A549 (cell line): Measurements from ENCODE around the gene MAT2A. TPM values are rescaled to one million over a fixed set of nuclear protein-coding genes. Genes with fewer than 3 reads are reported as not detected.

Experiments used
- ATAC-seq, 2 experiments: fragments of 200-7000 bp in 1 of 2; fragments of >200 bp in 1 of 2; cut with Nextera tagmentation in 1 of 2; cut with Tn5 transposase in 1 of 2; 3 replicates each; pipeline versions ENCODE4 v1.8.0 to v1.9.1; 2018 to 2020; ENCODE audit warnings: mild to moderate bottlenecking in 1 of 2, moderate library complexity in 1 of 2
- CTCF ChIA-PET: fragments of 300-600 bp; sonication (Branson Sonifier 250); formaldehyde crosslinking; extraction: SDS; loops from one replicate; lab custom pipeline; 2021; ENCODE audit warnings: antibody characterized with exemption, inconsistent platforms; lab: Yijun Ruan, JAX
- POLR2A ChIA-PET: fragments of 350-600 bp; formaldehyde crosslinking; extraction: SDS; loops from one replicate; lab custom pipeline; 2021; ENCODE audit warnings: antibody characterized with exemption, inconsistent platforms; lab: Yijun Ruan, JAX
- DNase-seq, 2 experiments: peaks; one replicate each; pipeline versions ENCODE4 v3.0.0 to v3.0.0-alpha.2; 2011 to 2016; ENCODE audit warnings: low read depth in 1 of 2, low spot score in 1 of 2
- FAIRE-seq: peaks from 2 replicates; lab custom pipeline; 2011; peaks lifted over from hg19 to GRCh38; lab: Jason Lieb, UNC
- H3K27ac ChIP-seq, 2 experiments: fragments of >200 bp; sonication (Bioruptor Twin); formaldehyde crosslinking; 3 replicates each; pipeline ENCODE4 v1.5.1; 2016 to 2017
- H3K4me1 ChIP-seq: fragments of >200 bp; sonication (Bioruptor Twin); formaldehyde crosslinking; 3 replicates; pipeline ENCODE4 v1.6.1; 2016
- H3K4me2 ChIP-seq: fragments of >200 bp; sonication (Bioruptor Twin); formaldehyde crosslinking; 3 replicates; pipeline ENCODE4 v1.6.1; 2016
- H3K4me3 ChIP-seq: fragments of >200 bp; sonication (Bioruptor Twin); formaldehyde crosslinking; 3 replicates; pipeline ENCODE4 v1.5.1; 2016
- H3K9me3 ChIP-seq: fragments of >200 bp; sonication (Bioruptor Twin); formaldehyde crosslinking; 3 replicates; pipeline ENCODE4 v1.6.1; 2016
- CHD2 ChIP-seq: fragments of 150-350 bp; IDR thresholded peaks from 2 replicates; pipeline ENCODE4 v1.6.1; 2014; ENCODE audit warnings: low read length; ENCODE audit not compliant: partially characterized antibody
- CHD4 ChIP-seq: fragments of 200-600 bp; sonication (generic); IDR thresholded peaks from 2 replicates; pipeline ENCODE4 v1.6.1; 2016; ENCODE audit warnings: antibody characterized with exemption, mild to moderate bottlenecking, borderline replicate concordance
- EHF ChIP-seq: fragments of 250-450 bp; sonication (Bioruptor Pico); IDR thresholded peaks from 2 replicates; pipeline ENCODE4 v1.5.0; 2020; ENCODE audit warnings: mild to moderate bottlenecking
- EHMT2 ChIP-seq: fragments of 200-600 bp; sonication (generic); IDR thresholded peaks from 2 replicates; pipeline ENCODE4 v1.6.1; 2016; ENCODE audit warnings: antibody characterized with exemption, low read depth, mild to moderate bottlenecking, moderate library complexity
- ELK1 ChIP-seq: fragments of 150-350 bp; IDR thresholded peaks from 2 replicates; pipeline ENCODE4 v1.6.1; 2014; ENCODE audit warnings: low read depth, mild to moderate bottlenecking, low read length
- ESRRA ChIP-seq: fragments of 150-350 bp; IDR thresholded peaks from 2 replicates; pipeline ENCODE4 v1.6.1; 2014; ENCODE audit warnings: mild to moderate bottlenecking, low read length, borderline replicate concordance
- JUN ChIP-seq, 2 experiments: fragments of >200 bp; sonication (Bioruptor Twin); formaldehyde crosslinking; IDR thresholded peaks; 2 replicates in 1 of 2; 3 replicates in 1 of 2; pipeline ENCODE4 v1.6.1; 2016 to 2017
- JUNB ChIP-seq: fragments of >200 bp; sonication (Bioruptor Twin); formaldehyde crosslinking; IDR thresholded peaks from 2 replicates; pipeline ENCODE4 v1.6.1; 2016
- KDM1A ChIP-seq: fragments of 200-600 bp; sonication (generic); IDR thresholded peaks from 2 replicates; pipeline ENCODE4 v1.6.1; 2016; ENCODE audit warnings: low read depth, mild to moderate bottlenecking
- MAFK ChIP-seq: fragments of 450-650 bp; IDR thresholded peaks from 2 replicates; pipeline ENCODE4 v1.6.1; 2014; ENCODE audit not compliant: partially characterized antibody
- MYC ChIP-seq: IDR thresholded peaks from 2 replicates; pipeline ENCODE4 v1.6.1; 2012; ENCODE audit warnings: mild to moderate bottlenecking, inconsistent platforms, low read length, improper control_type of control experiment, borderline replicate concordance
- NFE2L2 ChIP-seq: fragments of 150-350 bp; conservative IDR thresholded peaks from 2 replicates; pipeline ENCODE4 v1.6.1; 2014; ENCODE audit warnings: low read length
- NR3C1 ChIP-seq: fragments of >200 bp; sonication (Bioruptor Twin); formaldehyde crosslinking; IDR thresholded peaks from 3 replicates; pipeline ENCODE4 v1.6.1; 2017
- PBX3 ChIP-seq: IDR thresholded peaks from 2 replicates; pipeline ENCODE4 v1.6.1; 2012
- POLR2AphosphoS2 ChIP-seq: conservative IDR thresholded peaks from 2 replicates; pipeline ENCODE4 v1.6.1; 2012; ENCODE audit warnings: low read length, improper control_type of control experiment, inconsistent platforms
- RAD21 ChIP-seq, 2 experiments: fragments of >200 bp in 1 of 2; sonication (Bioruptor Twin) in 1 of 2; formaldehyde crosslinking in 1 of 2; IDR thresholded peaks in 1 of 2; conservative IDR thresholded peaks in 1 of 2; 2 replicates in 1 of 2; 3 replicates in 1 of 2; pipeline ENCODE4 v1.6.1; 2012 to 2018; ENCODE audit warnings: inconsistent platforms in 1 of 2
- RARB ChIP-seq: fragments of 250-450 bp; sonication (Bioruptor Pico); IDR thresholded peaks from 2 replicates; pipeline ENCODE4 v1.8.0; 2021; ENCODE audit warnings: mild to moderate bottlenecking, moderate library complexity
- RCOR1 ChIP-seq: fragments of 150-350 bp; IDR thresholded peaks from 2 replicates; pipeline ENCODE4 v1.6.1; 2014; ENCODE audit warnings: antibody characterized with exemption, low read length, low read depth
- RFX5 ChIP-seq: fragments of 450-650 bp; IDR thresholded peaks from 2 replicates; pipeline ENCODE4 v1.7.1; 2014; ENCODE audit warnings: antibody characterized with exemption, mild to moderate bottlenecking, moderate library complexity
- RNF2 ChIP-seq: fragments of 200-600 bp; sonication (generic); IDR thresholded peaks from 2 replicates; pipeline ENCODE4 v1.6.1; 2016; ENCODE audit warnings: low read depth, mild to moderate bottlenecking, antibody characterized with exemption, moderate library complexity, borderline replicate concordance
- TP53 ChIP-seq: fragments of 250-450 bp; sonication (Bioruptor Pico); IDR thresholded peaks from 2 replicates; pipeline ENCODE4 v1.5.0; 2021; ENCODE audit warnings: mild to moderate bottlenecking, moderate library complexity
- ZFP36 ChIP-seq: fragments of 450-650 bp; IDR thresholded peaks from 2 replicates; pipeline ENCODE4 v1.6.1; 2014; ENCODE audit warnings: borderline replicate concordance; ENCODE audit not compliant: partially characterized antibody
- ZSCAN20 ChIP-seq: fragments of 250-450 bp; sonication (Bioruptor Pico); IDR thresholded peaks from 2 replicates; pipeline ENCODE4 v1.8.0; 2022; ENCODE audit warnings: mild to moderate bottlenecking, moderate library complexity
- WGBS: methylation state at CpG from one replicate; pipeline ENCODE4 v1.1.6; 2017; ENCODE audit errors: missing lambda C conversion rate; 5-methylcytosine and 5-hydroxymethylcytosine counted together
- polyA plus RNA-seq, 4 experiments: library from polyadenylated mRNA; depleted of rRNA in 3 of 4; stranded (reverse); fragments of >200 nt; fragmentation: RNase III in 1 of 4; extraction: RNeasy Plus Mini Kit Qiagen cat#74134 plus additional on column Dnase treatment in 1 of 4; gene quantifications; 2 replicates in 3 of 4; 3 replicates in 1 of 4; pipeline ENCODE4 v1.2.3, GENCODE V29; 2011 to 2017
- TF ChIP-seq, protein P1 (sequence below): fragments of 250-450 bp; sonication (Bioruptor Pico); IDR thresholded peaks from 2 replicates; pipeline ENCODE4 v1.5.0; 2021; ENCODE audit warnings: mild to moderate bottlenecking, moderate library complexity, borderline replicate concordance
- TF ChIP-seq, protein P2 (sequence below): fragments of >200 bp; sonication (Bioruptor Twin); formaldehyde crosslinking; IDR thresholded peaks from 3 replicates; pipeline ENCODE4 v1.6.1; 2016
- TF ChIP-seq, protein P3 (sequence below): fragments of 450-650 bp; IDR thresholded peaks from 2 replicates; pipeline ENCODE4 v1.6.1; 2014; ENCODE audit warnings: antibody characterized with exemption

The MAT2A gene
- polyA plus RNA-seq, 2 of the 4 experiments (the other 2 are of a cell fraction), result 370 to 1,024 TPM

DNA sequence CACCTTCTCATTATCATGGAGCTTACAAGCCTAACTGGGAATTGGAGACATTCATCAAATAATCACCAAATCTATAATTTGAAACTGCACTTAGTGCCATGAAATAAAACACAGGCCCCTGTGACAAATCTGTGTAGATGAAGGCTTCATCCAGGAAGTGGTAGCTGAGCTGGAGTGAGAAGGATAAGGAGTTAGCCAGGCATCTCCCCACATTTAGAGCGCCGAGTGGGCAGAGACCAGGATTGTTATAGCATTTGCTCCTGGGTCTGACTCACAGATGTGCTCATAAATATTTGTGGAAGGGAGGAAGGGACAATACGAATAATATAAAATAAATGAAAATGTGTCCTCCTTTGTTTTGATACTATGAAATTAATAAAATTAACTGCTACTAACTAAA lies 2.5 kb upstream of the MAT2A start:
- Histone ChIP-seq H3K4me2 (peak overlapping the region; percentile 92), H3K4me1 (peaks cover 24% of the 10 kb centered on the region; the same call in 2 of the 3 replicates), H3K9me3 (no peaks in the 10 kb centered on the region), H3K4me3 (no peak overlapping the region), H3K27ac (peak overlapping the region; percentile 12 to 98; a peak in 3 of 6 replicates)
- no peak for DNase-seq
- POLR2A ChIA-PET, result interaction anchor here (8.8 kb wide), 1 partner anchor 115 kb away, joined by 261 read pairs; the partner anchor contains the start of gene SH2D6
- no peak for TF ChIP-seq JUN (IDR thresholded peaks at IDR 0.05)
- TF ChIP-seq, protein P1, sequence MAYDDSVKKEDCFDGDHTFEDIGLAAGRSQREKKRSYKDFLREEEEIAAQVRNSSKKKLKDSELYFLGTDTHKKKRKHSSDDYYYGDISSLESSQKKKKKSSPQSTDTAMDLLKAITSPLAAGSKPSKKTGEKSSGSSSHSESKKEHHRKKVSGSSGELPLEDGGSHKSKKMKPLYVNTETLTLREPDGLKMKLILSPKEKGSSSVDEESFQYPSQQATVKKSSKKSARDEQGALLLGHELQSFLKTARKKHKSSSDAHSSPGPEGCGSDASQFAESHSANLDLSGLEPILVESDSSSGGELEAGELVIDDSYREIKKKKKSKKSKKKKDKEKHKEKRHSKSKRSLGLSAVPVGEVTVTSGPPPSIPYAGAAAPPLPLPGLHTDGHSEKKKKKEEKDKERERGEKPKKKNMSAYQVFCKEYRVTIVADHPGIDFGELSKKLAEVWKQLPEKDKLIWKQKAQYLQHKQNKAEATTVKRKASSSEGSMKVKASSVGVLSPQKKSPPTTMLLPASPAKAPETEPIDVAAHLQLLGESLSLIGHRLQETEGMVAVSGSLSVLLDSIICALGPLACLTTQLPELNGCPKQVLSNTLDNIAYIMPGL (CRISPR knock-in tag), result no peak
- TF ChIP-seq NFE2L2, result no peak
- no peak for TF ChIP-seq RFX5
- no peak for TF ChIP-seq RAD21 (conservative IDR thresholded peaks at IDR 0.05 in 1 of 2, IDR thresholded peaks at IDR 0.05 in 1 of 2)
- no peak for TF ChIP-seq RARB (CRISPR knock-in tag)
- TF ChIP-seq CHD2, result no peak
- no peak for TF ChIP-seq ZFP36
- no peak for TF ChIP-seq JUNB
- no peak for TF ChIP-seq ESRRA
- TF ChIP-seq PBX3, result no peak
- TF ChIP-seq ELK1, result no peak
- TF ChIP-seq, protein P2, sequence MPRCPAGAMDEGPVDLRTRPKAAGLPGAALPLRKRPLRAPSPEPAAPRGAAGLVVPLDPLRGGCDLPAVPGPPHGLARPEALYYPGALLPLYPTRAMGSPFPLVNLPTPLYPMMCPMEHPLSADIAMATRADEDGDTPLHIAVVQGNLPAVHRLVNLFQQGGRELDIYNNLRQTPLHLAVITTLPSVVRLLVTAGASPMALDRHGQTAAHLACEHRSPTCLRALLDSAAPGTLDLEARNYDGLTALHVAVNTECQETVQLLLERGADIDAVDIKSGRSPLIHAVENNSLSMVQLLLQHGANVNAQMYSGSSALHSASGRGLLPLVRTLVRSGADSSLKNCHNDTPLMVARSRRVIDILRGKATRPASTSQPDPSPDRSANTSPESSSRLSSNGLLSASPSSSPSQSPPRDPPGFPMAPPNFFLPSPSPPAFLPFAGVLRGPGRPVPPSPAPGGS, result no peak
- no peak for TF ChIP-seq EHMT2
- TF ChIP-seq NR3C1, result no peak
- TF ChIP-seq MAFK, result no peak
- no peak for TF ChIP-seq TP53 (CRISPR knock-in tag)
- no peak for FAIRE-seq
- 88% methylated on average over 3 of the region's 3 CpGs for WGBS
- CTCF ChIA-PET, result interaction anchor here (3.7 to 35.5 kb wide), 5 partner anchors 16 to 118 kb away, joined by 19 to 1185 read pairs (median 145); partner anchors contain the start of genes CAPG and SH2D6
- ATAC-seq, result no peak

GRCh38 chr2:85537600-85538506 lies 1.1 kb upstream of the MAT2A start:
- CTCF ChIA-PET, result interaction anchor here (0.8 to 35.5 kb wide), 19 partner anchors 9 to 187 kb away, joined by 3 to 1185 read pairs (median 8); partner anchors contain the start of genes CAPG, ELMOD3, RETSAT and SH2D6
- DNase-seq, result peak; percentile 37 to 56
- no peak for FAIRE-seq
- TF ChIP-seq CHD2 (no peak), RFX5 (no peak; the same call in 1 of the 2 replicates), ZSCAN20 (no peak), RCOR1 (0 out of 2 replicates have a peak, but pooled peaks have one; percentile 6), POLR2AphosphoS2 (no peak), MYC (0 out of 2 replicates have a peak, but pooled peaks have one; percentile 41), EHF (CRISPR knock-in tag) (no peak), CHD4 (no peak), PBX3 (no peak), RNF2 (no peak), JUNB (no peak), RARB (CRISPR knock-in tag) (no peak), KDM1A (no peak)
- TF ChIP-seq, protein P3, sequence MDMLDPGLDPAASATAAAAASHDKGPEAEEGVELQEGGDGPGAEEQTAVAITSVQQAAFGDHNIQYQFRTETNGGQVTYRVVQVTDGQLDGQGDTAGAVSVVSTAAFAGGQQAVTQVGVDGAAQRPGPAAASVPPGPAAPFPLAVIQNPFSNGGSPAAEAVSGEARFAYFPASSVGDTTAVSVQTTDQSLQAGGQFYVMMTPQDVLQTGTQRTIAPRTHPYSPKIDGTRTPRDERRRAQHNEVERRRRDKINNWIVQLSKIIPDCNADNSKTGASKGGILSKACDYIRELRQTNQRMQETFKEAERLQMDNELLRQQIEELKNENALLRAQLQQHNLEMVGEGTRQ, result no peak

More at GRCh38 chr2:85537600-85538506, 1.1 kb upstream of the MAT2A start:
- H3K4me1 ChIP-seq, result peaks cover 38% of the 10 kb centered on the region
- peak overlapping the region; percentile 98 for H3K4me3 ChIP-seq
- no peaks in the 10 kb centered on the region for H3K9me3 ChIP-seq
- H3K27ac ChIP-seq, result peak overlapping the region; percentile 98 to 100
- POLR2A ChIA-PET, result interaction anchor here (0.6 to 8.8 kb wide), 33 partner anchors 9 to 210 kb away, joined by 3 to 261 read pairs (median 10); partner anchors contain the start of genes C2orf68, ELMOD3, GGCX and RETSAT
- WGBS, result 4% methylated on average over 35 of the region's 35 CpGs
- H3K4me2 ChIP-seq, result peak overlapping the region; percentile 92
- ATAC-seq, result peak; percentile 15 to 17
